ENCODE measurements around the gene KLHL29.

The KLHL29 gene

GRCh38 chr2:23531280-23531679 is 146.3 kb downstream of the KLHL29 start:
- TF ChIP-seq REST (IDR thresholded peaks at IDR 0.05; ENCODE audit: insufficient read depth in 1 of 2, low read depth in 2 of 2, low read length in 2 of 2) (no peak), TAF1 (IDR thresholded peaks at IDR 0.05; ENCODE audit: borderline replicate concordance, insufficient read depth, low read length) (no peak), FOXP2 (optimal IDR thresholded peaks at IDR 0.05; ENCODE audit: borderline replicate concordance, extremely low read depth, extremely low read length, insufficient read depth) (no peak), POLR2AphosphoS5 (IDR thresholded peaks at IDR 0.05; ENCODE audit: low read depth, low read length) (no peak), SIN3A (IDR thresholded peaks at IDR 0.05; ENCODE audit: borderline replicate concordance, insufficient read depth, low read length) (no peak)

GRCh38 chr2:23531881-23532280 is 146.9 kb downstream of the KLHL29 start:
- no peak for TF ChIP-seq TAF1 (IDR thresholded peaks at IDR 0.05; ENCODE audit: borderline replicate concordance, insufficient read depth, low read length)
- no peak for TF ChIP-seq POLR2AphosphoS5 (IDR thresholded peaks at IDR 0.05; ENCODE audit: low read depth, low read length)
- no peak for TF ChIP-seq FOXP2 (optimal IDR thresholded peaks at IDR 0.05; ENCODE audit: borderline replicate concordance, extremely low read depth, extremely low read length, insufficient read depth)
- no peak for TF ChIP-seq SIN3A (IDR thresholded peaks at IDR 0.05; ENCODE audit: borderline replicate concordance, insufficient read depth, low read length)
- no peak for TF ChIP-seq REST (IDR thresholded peaks at IDR 0.05; ENCODE audit: insufficient read depth in 1 of 2, low read depth in 2 of 2, low read length in 2 of 2)

- TF ChIP-seq POLR2AphosphoS5 (IDR thresholded peaks at IDR 0.05; ENCODE audit: low read depth, low read length), result no peak
- no peak for TF ChIP-seq FOXP2 (optimal IDR thresholded peaks at IDR 0.05; ENCODE audit: borderline replicate concordance, extremely low read depth, extremely low read length, insufficient read depth)
- no peak for TF ChIP-seq REST (IDR thresholded peaks at IDR 0.05; ENCODE audit: insufficient read depth in 1 of 2, low read depth in 2 of 2, low read length in 2 of 2)
- no peak for TF ChIP-seq SIN3A (IDR thresholded peaks at IDR 0.05; ENCODE audit: borderline replicate concordance, insufficient read depth, low read length)
- no peak for TF ChIP-seq TAF1 (IDR thresholded peaks at IDR 0.05; ENCODE audit: borderline replicate concordance, insufficient read depth, low read length)
Measured at GRCh38 chr2:23532391-23533337, 147.7 kb downstream of the KLHL29 start.

- TF ChIP-seq SIN3A (IDR thresholded peaks at IDR 0.05; ENCODE audit: borderline replicate concordance, insufficient read depth, low read length), result no peak
- no peak for TF ChIP-seq REST (IDR thresholded peaks at IDR 0.05; ENCODE audit: insufficient read depth in 1 of 2, low read depth in 2 of 2, low read length in 2 of 2)
- TF ChIP-seq POLR2AphosphoS5 (IDR thresholded peaks at IDR 0.05; ENCODE audit: low read depth, low read length), result no peak
- no peak for TF ChIP-seq FOXP2 (optimal IDR thresholded peaks at IDR 0.05; ENCODE audit: borderline replicate concordance, extremely low read depth, extremely low read length, insufficient read depth)
- TF ChIP-seq TAF1 (IDR thresholded peaks at IDR 0.05; ENCODE audit: borderline replicate concordance, insufficient read depth, low read length), result no peak
Measured at GRCh38 chr2:23533338-23533695, 148.3 kb downstream of the KLHL29 start.
